OCI-LY1 (cell line): ENCODE measurements around the gene OR8B2.

ENCODE experiments used
- CTCF ChIP-seq: fragments of 200-600 bp; sonication (generic), shearing (Covaris generic); IDR thresholded peaks from 2 replicates; pipeline ENCODE4 v1.5.1; 2017; ENCODE audit warnings: mild to moderate bottlenecking, antibody characterized with exemption, low read length, moderate library complexity, mixed read lengths
- EZH2 ChIP-seq: fragments of 200-600 bp; sonication (generic), shearing (Covaris generic); IDR thresholded peaks from 2 replicates; pipeline ENCODE4 v1.8.0; 2017; ENCODE audit warnings: borderline replicate concordance, mixed run types, mild to moderate bottlenecking, antibody characterized with exemption, low read length, moderate library complexity, mixed read lengths

DNA sequence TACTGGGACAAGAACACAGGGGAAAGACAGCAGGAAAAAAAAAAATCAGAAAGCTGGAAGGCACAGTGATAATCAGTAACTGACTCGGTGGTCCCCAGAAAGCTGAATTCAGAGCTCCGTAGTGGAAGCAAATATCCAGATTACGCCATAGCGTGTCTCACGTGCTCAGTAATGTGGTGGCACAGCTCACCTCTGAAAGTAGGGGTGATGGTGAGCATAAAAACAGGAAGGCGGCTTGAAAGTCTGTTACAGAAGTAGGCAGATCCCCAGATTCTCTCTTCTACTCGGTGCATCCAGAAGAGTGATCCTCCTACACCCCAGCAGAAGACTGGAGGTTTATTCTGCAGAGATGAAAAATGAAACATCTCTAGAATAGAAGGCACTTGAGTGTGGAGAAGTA lies 25.6 kb upstream of the OR8B2 start:
- TF ChIP-seq EZH2 (no peak), CTCF (no peak)
